HG03442 (cell line): Measurements from ENCODE around the gene MT1F.
"Not testable (repeated sequence)": the region's sequence is repeated elsewhere in the genome, so short reads cannot be mapped to it uniquely, and the experiment has no call there.

ENCODE experiments used
- ATAC-seq: cut with Tn5 transposase; IDR thresholded peaks from one replicate; pipeline ENCODE4 v1.9.1; 2021; ENCODE audit warnings: mild to moderate bottlenecking, moderate library complexity; ENCODE audit not compliant: unreplicated experiment

MT1F gene

DNA sequence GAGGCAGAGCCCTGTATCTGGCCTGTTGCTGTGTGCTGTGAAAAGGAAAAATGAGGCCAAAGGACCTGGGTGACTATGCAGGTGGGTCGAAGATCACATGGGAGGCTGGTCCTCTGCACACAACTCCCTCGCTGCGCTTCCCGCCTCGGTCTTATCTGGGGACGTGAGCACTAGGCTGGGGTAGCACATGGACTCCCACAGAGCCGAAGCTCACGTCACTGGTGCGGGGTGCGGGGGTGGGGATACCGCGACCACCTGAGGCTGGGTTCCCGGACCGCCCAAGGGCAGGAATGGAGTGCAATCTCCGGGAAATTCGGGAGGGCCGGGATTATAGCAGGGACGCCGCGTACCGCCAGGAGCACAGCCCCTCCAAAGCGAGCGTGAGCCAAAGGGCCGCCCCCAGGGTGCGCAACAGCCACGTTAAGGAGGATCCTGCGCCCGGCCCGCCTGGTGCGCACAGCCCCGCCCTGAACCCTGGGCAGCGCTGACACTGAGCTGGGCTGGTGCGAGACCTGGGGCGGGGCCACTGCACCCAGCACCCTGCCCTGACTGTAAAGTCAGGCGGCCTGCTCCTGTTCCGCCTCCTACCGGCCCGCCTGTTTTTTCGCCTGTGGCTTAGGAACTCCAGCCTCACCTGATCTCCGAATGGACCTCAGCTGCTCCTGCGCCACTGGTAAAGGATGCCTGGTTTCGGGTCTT, 14.5 kb upstream of the MT1F start:
- peak; percentile 77 for ATAC-seq

DNA sequence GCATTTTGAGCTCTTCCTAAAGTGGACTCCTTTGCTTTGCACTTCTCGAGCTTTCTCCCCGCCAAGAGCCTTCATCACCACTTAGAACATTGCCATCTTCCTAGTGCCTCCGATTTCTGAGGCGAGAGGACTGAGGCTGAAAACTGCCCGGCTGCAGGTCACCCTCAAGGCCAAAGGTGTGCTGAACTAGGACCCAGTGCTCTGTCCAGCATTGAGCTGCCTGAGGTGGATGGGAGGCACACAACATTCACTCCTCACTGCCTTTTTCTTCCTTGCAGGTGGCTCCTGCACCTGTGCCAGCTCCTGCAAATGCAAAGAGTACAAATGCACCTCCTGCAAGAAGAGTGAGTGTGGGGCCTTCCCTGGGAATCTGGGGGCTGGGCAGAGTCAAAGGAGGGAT, 13.9 kb upstream of the MT1F start:
- no peak for ATAC-seq

DNA sequence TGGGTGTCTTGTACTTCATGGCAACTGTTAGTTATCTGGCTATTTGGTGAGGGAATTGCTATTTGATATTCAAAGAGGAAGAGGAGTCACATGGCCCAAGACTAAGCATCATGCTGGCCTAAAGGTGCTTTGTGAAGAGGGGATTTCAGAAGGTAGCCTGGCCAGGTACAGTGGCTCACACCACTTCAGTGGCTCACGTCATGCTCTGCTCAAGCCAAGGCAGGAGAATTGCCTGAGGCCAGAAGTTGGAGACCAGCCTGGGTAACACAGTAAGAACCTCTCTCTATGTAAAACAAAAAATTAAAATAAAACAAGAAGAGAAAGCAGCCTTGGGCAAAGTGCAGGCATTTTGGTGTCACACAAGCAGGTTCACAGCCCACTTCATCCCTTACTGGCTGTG, 12.4 kb upstream of the MT1F start:
- ATAC-seq = no peak

DNA sequence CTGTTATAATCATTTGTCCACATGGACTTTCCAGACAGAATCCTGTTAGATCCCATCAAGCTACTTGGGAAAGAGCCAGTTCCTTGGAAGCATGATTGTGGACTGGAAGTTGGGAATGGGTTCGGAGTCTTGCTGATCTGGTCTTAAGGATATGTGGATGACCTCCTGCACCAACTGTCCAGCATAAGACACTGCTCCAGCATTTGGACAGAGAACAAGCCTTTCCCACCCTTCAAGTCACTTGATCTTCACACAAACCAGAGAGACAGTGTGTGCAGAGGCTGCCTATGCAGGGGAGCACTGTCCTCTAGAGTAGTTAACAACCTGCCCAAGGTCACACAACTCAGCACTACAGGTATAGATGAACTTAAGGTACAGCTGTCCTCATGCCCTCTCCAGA, 11.9 kb upstream of the MT1F start:
- no peak for ATAC-seq

DNA sequence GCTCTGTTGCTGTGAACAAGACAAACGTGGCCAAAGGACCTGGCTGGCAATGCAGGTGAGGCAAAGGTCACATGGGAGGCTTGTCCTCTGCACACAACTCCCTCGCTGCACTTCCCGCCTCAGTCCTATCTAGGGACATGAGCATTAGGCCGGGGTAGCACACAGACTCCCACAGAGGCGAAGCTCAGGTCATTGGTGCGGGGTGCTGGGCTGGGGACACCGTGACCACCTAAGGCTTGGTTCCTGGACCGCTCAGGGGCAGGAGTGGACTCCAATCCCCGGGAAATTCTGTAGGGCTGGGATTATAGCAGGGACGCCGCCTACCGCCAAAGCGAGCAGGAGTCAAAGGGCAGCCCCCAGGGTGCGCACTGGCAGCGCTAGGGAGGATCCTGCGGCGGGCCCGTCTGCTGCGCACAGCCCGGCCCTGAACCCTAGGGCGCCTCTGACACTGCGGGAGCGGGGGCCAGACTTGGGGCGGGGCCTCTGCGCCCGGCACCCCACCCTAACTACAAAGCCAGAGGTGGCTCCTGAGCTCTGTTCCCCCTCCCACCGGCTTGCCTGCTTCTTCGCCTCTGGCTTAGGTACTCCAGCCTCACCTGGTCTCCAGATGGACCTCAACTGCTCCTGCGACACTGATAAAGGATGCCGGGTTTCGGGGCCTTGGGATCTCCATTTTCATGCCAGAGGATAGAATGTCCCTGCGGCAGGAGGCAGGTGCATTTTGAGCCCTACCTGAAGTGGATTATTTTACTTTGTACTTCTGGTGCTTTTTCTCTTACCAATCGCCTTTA, 9.9 kb upstream of the MT1F start:
- no peak for ATAC-seq

DNA sequence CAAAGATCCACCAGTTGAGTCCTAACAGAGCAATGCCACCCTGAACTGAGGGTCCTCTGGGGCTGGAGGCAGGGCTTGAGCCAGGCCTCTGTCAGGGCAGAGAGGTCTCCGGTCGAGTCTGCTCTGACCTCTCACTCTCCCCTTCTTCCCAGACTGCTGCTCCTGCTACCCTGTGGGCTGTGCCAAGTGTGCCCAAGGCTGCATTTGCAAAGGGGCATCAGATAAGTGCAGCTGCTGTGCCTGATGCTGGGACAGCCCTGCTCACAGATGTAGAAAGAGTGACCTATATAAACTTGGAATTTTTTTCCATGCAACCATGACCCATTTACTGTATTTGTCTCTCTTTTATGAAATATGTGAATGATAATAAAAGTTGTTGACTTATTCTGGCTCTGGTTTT, 8.5 kb upstream of the MT1F start:
- ATAC-seq = no peak

DNA sequence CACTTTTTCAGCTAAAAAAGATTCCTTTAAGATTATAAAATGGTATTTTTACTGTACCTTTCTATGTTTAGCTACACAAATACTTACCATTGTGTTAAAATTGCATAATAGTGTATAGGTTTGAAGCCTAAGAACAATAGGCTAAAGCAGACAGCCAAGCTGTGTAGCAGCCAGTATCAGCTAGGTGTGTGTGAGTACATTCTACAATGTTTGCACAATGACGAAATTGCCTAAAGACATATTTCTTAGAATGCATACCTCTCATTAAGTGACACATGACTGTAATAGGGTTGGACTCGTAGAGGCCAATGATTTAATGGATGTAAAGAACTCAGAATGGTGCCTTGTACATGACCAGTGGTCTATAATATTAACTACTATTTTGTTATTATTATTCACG, 7.9 kb upstream of the MT1F start:
- ATAC-seq = no peak

DNA sequence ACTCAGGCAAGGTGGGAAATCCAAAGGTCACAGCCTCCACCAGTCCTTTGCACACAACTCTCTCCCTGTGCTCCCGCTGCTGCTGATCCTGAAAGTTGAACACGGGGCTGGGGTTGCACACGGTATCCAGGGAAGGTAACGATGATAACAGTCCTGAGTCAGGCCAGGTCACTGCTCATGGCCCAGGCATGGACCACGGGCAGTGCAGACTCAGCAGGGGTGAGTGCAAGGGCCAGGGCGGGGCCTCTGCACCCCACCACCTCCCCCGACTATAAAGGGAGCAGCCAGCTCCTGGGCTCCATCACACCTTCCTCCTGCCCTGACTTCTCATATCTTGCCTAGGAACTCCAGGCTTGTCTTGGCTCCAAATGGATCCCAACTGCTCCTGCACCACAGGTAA, 6.2 kb upstream of the MT1F start, which contains the start of gene MT1B:
MT1B (plus strand) TSS at position 301 of the 400 bp plus-strand sequence; CDS start at position 369, 68 bp downstream.
- no peak for ATAC-seq

DNA sequence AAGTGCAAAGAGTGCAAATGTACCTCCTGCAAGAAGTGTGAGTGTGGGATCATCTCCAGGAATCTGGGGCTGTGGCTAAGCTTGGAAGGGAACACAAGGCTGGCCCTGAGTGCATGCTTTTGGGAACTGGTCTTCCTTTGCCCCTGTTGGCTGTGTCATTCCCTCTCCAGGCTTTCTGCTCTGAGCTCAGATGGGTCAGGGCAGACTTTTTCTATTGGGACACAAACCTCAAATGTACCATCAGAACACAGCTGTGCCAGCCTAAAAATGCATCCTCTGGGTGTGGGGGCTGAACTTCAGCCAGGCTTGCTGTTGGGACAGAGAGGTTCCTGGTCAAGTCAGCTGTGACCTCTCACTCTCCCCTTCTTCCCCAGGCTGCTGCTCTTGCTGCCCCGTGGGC, 5.2 kb upstream of the MT1F start:
- ATAC-seq = no peak

DNA sequence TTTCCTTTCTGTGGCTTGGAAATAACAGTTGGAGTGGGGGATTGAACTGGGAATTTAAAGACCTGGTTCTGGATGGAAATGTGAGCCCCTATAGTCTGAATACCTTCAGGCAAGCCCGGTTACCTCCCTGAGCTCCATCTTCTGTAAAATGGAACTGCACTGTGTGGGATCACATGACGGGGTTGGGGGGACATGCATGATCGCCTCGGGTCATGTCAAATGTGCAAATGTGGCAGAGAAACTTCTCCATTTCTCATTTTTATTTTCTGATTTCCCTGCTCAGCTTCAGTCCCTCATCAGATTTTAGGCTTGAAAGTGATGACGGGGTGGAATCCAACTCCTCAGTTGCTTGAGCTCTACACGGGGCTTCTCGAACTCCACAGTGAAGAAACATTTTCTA, 4.5 kb upstream of the MT1F start:
- no peak for ATAC-seq

DNA sequence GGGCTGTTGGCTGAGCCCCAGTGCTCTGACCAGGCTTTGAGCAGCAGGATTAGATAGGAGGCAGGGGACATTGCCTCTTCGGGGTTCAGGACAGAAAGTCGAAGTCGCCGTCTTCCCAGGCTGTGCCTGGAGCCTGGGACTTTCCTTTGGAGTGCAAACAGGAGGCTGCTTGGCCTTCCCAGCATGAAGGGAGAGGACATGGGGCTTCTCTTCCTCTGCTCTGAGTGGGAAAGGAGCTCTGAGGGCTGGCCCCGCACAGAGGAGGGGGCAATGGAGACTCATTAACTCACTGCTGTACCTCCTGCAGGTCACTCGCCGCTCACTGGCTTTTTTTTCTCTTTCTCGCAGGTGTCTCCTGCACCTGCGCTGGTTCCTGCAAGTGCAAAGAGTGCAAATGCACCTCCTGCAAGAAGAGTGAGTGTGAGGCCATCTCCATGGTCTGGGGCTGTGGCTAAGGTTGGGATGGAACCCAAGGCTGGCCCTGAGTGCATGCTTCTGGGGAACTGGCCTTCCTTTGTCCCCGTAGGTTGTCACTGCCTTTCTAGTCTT, 642 bp downstream of the MT1F start:
- ATAC-seq = no peak

DNA sequence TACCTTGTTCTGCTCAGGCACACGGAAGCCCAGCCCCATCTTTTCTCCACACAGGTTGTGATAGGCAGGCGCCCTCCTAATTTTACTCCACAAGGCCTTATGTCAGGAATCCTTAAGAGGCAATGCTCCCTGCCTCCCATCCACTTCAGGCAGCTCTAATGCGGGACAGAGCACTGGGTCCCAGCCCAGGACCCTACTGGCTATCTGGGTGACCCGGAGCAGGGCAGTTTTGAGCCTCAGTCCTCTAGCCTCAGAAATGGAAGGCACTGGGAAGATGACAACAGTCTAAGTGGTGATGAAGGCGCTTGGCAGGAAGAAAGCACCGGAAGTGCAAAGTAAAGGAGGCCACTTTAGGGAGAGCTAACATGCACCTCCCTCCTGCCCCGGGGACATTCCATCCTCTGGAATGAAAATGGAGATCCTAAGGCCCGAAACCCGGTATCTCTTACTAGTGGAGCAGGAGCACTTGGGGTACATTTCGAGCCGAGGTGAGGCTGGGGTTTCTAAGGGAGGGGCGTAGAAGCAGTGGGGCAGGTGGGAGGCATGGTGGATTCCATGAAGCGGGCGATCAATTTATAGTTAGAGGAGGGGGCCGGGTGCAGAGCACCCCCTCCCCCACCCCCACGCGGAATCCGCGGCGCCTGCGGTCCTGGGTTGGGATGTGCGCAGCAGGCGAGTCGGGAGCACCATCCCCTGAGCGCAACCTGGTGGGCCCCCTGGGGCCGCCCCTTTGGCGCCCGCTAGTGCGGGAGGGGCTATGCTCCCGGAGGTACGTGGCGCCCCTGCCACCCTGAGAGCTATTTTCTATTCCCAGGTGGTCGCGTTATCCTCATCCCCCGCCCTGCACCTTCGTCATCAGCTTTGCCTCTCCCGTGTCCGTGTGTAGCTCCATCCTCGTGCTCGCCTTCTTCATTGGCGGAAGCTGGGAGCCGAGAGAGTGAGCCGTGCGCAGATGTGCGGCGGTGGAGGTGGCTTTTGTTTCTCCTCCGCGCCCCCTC, 4.9 kb downstream of the MT1F start:
- no peak for ATAC-seq

DNA sequence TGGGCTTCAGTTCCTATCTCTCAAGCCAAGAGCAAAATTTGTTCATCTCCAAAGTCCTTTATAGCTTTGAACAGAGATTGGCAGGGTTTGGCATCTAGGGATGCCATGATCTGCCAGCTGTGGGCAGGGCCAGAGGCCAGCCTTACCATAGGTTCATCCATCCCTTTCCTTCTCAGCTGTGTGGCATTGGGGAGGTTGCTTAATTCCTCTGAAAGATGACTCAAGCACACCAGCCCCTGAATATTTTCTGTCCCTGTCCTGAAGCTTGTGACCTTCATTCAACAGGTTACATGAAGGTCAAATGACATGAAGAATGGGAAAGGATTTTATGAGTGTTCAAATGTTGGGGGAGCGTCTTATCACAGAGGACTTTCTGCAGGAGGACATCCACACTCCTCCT, 6.7 kb downstream of the MT1F start:
- no peak for ATAC-seq

DNA sequence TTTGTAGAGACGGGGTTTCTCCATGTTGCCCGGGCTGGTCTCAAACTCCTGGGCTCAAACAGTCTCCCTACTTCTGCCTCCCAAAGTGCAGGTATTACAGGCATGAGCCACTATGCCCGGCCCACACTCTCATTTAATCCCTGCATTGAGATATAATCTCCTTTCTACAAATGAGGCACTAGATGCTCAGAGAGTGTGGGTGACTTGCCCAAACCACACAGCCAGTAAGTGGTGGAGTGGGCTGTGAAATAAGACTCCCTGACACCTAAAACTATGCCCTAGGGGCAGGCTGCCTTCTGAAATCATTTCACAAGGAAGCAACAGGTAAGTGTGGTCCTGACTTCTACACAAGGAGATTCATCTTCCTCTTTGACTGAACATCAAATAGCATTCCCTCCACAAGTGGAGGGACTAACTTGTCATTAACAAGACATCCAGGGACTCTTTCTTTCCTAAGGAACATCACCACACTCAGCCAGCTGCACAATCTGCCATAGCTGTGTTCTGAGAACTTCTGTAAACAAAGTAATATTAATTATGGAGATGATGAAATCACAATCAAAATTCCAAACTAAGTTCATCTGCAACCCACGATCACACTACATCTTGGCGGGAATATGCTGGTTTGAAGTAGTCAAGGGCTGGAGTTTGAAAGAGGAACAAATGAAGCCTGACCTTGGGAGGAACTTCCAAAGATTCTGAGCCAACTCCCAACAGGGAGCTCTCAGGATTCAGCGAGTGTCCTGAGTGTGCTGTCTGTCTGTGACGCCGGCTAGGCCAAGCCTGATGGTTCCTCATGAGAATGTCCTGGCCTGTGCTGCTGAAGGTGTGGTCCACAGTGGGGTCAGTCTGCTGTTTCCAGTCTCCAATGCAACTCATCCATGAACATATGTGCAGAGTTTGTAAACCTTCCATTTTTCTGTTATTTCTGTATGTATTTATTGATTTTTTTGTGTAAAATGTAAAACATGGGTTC, 7.8 kb downstream of the MT1F start:
- ATAC-seq = not testable (repeated sequence)

DNA sequence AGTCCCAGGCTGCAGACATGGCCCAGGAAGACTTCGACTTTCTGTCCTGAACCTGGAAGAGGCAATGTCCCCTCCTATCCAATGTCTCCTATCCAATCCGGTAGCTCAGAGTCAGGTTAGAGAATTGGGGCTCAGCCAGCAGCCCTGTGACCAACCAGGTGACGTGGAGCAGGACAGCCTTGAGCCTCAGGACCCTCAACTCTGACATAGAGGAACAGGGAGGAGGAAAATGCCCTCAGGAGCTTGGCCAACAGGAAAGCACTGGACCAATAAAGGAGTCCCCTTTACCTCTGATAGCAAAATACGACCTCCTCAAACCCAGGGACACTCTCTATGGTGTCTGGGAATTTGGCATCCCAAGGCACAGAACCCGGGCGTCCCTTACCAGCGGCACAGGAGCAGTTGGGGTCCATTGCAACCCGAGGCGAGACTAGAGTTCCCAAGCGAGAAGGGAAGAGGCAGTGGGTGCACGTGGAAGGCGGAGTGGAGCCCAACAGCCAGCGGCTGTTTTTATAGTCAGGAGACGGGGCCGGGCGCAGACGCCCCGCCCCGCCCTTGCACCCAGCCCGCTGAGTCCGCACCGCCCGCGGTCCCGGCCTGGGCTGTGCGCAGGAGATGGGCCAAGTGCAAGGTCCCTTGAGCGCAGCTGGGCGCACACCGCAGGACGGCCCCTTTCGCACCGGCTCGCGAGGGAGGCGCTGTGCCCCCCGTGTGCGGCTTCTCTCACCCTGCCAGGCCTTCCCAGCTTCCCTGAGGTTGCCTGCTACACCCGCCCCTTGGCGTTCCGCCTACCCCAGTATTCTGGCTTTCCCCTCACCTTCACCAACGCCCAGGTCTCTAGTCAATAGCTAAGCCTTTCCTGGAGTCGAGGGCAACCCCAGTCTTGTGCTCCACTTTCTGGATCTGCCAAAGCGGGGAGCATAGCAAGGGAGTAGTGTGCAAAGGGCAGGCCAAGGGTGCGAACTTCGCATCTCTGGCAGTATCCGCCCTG, 10.1 kb downstream of the MT1F start, which contains the start of gene MT1G:
MT1G (minus strand) TSS at position 485 of the 991 bp plus-strand sequence; CDS start at position 413, 72 bp downstream.
- ATAC-seq = no peak

DNA sequence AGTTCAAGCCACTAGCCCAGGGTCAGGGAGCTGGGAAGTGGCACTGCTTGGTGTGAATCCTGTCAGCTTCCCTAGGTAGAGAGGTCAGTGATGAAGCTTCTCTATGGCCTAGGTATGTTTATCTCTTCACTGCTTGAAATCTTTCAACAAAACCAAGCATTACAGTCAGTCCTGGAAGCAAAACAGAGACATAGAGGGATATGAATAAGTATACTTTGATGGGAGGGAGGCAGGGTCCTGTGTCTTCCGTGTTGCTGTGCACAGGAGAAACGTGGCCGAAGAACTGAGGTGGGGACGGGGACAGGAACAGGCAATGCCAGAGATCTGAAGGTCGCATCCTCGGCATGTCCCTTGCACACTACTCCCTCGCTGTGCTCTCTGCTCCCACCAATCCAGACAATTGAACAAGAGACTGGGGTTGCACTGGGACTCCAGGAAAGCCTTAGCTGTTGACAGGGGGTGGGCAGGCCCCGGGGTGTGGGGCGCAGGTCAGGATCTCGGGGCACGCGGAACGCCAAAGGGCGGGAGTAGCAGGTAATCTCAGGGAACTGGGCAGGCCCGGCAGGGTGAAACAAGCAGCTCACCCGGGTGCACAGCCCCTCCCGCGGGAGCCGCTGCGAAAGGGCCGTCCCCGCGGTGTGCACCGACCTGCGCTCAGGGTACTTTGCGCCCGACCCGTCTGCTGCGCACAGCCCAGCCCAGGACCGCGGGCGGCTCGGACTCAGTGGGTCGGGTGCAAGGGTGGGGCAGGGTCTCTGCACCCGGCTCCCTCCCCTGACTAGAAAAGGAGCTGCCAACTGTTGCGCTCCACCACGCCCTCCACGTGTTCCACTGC, 11.5 kb downstream of the MT1F start, which contains the start of gene MT1H:
MT1H (plus strand) TSS at position 810 of the 835 bp plus-strand sequence. CDS start 71 bp downstream, outside the sequence.
- ATAC-seq = no peak

DNA sequence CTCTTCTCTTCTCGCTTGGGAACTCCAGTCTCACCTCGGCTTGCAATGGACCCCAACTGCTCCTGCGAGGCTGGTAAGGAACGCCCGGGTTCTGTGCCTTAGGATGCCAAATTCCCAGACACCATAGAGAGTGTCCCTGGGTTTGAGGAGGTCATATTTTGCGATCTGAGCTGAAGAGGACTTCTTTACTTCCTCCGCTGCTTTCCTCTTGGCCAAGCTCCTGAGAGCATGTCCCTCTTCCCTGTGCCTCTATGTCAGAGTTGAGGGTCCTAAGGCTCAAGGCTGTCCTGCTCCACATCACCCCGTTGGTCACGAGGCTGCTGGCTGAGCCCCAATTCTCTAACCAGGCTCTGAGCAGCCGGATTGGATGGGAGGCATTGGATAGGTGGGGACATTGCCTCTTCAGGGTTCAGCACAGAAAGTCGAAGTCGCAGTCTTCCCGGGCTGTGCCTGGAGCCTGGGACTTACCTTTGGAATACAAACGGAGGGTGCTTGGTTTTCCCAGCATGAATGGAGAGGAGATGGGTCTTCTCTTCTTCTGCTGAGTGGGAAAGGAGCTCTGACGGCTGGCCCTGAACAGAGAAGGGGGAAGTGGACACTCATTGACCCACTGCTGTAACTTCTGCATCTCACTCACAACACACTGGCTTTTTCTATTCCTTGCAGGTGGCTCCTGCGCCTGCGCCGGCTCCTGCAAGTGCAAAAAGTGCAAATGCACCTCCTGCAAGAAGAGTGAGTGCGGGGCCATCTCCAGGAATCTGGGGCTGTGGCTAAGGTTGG, 12.3 kb downstream of the MT1F start:
- ATAC-seq = no peak
